UCSD-AML1 (cell line): ENCODE results near the gene ARID5B.

ENCODE experiments used
- DNase-seq: peaks from one replicate; lab custom pipeline; 2025; ENCODE audit not compliant: unreplicated experiment; lab: John Stamatoyannopoulos, UW

Gene ARID5B

DNA sequence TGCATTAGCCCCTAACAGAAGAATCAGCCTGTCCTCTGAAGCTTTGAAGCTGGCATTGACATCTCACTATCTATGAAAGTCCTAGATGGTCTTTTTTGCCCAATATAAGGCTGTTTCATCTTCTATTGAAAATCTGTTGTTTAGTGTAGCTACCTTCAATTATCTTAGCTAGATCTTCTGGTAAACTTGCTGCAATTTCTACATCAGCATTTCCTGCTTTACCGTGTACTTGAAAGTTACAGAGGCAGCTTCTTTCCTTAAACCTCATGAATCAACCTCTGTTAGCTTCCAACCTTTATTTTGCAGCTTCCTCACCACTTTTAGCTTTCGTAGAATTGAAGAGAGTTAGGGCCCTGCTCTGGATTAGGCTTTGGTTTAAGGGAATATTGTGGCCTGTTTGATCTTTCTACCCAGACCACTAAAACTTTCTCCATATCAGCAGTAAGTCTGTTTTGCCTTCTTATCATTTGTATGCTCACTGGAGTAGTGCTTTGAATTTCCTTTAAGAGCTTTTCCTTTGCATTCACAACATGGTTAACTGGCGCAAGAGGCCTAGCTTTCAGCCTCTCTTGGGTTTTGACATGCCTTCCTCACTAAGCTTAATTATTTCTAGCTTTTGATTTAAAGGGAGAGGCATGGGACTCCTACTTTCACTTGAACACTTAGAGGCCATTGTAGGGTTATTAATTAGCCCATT, 32.5 kb downstream of the ARID5B start:
- DNase-seq, result no peak

DNA sequence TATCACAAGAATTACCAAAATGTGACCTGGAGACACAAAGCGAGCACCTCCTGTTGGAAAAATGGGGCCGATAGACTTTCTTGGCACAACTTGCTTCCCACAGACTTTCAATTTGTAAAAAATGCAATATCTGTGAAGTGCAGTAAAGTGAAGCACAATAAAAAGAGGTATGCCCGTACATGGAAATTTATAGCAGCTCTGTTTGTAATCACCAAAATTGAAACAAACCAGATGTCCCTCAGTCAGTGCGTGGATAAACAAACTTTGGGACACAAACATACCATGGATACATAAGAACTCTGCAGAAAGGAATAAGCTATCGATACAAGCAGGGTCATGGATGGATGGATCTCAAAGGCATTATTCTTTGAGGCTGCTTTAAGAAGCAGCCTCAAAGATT, 33.6 kb downstream of the ARID5B start:
- DNase-seq, result no peak

DNA sequence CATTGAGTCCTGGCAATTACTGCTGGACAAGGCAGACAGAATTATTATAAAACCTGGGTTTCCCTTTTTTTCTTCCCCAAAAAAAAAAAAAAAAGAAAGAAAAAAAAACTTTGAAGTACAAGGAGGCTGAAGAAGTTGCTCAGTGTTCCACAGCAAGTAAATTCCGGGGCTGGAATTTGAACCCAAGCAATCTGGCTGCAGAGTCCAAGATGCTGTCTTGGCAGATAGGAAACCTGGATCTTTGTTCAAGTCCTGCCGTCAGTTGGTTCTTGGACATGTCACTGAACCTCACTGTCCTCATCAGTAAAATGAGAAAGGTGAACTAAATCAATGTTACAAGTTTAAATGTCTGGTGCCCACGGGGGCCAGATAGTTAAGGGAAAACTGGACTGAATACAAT, 35.3 kb downstream of the ARID5B start:
- no peak for DNase-seq

DNA sequence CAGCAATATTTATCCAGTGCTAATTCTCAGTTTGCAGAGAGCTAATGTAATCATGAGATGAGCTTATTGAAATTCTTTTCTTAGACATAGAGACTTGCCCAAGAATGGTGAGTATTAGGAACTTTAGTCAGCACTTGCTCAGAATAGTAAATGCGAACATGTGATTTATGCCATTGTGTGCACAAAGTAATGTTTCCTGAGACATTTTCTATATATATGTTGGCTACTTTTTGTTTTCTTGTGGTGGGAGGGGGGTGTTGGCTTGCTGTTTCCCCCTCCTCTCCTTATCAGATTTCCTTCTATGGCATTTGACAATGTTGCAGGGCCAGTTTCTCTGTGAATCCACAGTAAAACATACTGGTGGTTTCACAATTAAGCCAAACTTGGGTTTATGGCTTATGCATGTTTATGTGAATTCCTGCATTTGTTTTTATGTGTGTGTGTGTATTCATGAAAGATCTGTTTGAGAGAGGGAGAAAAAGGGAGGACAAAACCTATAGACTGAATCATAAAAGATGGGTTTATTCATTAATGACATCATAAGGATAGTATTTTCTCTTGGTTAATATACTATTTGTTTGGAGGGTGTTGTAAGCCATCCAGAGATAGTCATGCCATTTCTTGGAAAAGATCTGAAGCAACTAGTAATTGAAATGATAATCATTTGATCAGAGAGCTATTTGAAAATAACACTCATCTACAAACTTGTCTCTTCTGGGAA, 36.3 kb downstream of the ARID5B start:
- DNase-seq, result no peak

GRCh38 chr10:61939902-61940301, 38.4 kb downstream of the ARID5B start:
- no peak for DNase-seq

- DNase-seq, result no peak
These were observed 39.7 kb downstream of the ARID5B start for GRCh38 chr10:61941202-61941681.

DNA sequence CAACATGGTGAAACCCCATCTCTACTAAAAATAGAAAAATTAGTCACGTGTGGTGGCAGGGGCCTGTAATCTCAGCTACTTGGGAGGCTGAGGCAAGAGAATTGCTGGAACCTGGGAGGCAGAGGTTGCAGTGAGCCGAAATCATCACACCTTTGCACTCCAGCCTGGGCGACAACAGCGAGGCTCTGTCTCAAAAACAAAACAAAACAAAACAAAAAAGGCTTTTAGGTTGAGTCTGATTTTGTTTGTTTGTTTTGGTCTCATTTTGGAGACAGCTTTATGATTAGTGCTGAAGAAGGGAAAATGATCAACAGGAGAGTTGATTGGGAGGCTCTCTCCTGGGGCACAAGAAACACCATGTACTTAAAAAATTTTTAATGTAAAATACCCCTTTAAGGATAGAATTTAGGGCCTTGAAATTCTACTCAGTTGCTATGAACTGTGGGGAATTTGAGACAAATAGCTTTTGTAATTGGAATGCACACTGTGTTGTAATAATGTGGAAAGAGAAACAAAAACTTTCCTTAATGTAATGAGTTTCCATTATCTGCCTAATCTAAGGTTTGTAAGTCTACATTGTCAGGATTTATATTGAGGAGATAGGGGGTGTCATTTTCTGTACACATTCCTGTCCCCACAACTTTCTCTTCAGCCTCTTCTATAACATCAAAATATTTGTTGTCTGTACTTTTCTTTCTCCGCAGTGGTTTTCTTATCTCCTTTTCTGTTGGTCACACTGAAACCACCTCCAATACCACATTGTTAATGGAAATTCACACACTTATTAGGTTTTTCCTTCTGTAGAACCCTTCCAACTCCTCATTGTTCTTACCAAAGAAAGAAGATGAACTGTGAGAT, 41.3 kb downstream of the ARID5B start:
- no peak for DNase-seq

GRCh38 chr10:61943674-61944378, 42.3 kb downstream of the ARID5B start:
- DNase-seq, result no peak

GRCh38 chr10:61944410-61945147, 43.1 kb downstream of the ARID5B start:
- DNase-seq, result no peak

DNA sequence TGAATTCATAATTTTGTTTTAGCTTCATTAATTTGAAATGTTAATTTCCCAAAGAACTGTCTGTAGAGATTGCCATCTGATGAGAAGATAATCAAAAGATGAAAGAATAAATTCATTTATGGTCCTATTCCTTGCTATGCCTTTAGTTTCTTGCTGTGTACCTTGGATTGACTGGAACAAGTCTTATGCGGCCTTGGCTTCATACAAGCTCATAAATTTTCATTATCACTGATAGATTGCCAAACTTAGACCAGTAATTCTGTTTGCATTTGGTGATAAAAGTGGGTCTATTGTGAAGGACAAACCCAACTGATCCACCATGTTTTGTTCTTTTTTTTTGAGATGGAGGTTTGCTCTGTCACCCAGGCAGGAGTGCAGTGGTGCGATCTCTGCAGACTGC, 48.2 kb downstream of the ARID5B start:
- DNase-seq, result no peak

- no peak for DNase-seq
These were observed 49.1 kb downstream of the ARID5B start for GRCh38 chr10:61950449-61951143.

DNA sequence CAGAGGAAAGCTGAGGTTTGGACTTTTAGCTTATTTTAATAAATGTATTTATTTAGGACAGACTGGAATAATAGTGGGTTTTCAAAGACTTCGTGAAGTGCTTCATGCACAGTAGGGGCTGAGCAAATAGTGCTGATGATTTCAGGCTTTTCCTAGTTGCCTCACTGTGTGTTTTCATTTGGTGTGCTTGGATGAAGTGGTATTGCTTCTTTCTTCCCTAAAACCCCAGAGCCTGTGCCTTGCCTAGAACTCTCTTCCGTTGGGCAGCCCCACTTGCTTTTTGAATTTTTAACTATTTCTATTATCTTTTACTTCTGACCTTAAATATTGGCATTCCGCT, 49.6 kb downstream of the ARID5B start:
- no peak for DNase-seq

DNA sequence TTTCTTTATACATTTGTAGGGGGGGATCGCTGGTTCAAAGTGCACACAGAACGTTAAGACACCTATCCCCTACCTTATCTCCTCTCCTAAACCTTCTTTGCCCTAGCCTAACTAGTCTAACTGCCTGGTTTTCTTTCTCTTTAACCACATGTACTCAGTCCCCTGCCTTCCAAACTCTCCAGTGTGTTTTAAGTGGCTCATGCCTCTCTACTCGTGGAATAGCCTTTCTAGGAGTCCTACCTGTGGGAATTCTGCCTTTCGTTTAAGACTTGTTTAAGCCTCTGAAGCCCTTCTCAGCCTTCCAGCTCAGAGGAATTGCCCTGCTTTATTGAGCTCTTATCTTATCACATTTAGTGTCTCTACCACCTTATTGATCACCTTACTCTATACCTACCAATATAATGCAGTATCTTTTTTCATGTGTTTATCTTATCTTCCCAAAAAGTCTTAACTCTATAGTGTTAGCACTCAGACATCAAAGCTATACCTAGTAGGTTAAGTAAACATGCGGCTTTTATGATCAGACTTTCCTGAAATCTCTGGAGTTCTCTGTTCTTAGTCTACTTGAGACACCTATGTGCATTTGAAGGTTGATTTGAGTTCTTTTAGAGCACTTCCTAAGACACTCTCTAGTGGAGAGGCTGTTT, 50.7 kb downstream of the ARID5B start:
- no peak for DNase-seq

GRCh38 chr10:61953183-61953582, 51.7 kb downstream of the ARID5B start:
- no peak for DNase-seq

DNA sequence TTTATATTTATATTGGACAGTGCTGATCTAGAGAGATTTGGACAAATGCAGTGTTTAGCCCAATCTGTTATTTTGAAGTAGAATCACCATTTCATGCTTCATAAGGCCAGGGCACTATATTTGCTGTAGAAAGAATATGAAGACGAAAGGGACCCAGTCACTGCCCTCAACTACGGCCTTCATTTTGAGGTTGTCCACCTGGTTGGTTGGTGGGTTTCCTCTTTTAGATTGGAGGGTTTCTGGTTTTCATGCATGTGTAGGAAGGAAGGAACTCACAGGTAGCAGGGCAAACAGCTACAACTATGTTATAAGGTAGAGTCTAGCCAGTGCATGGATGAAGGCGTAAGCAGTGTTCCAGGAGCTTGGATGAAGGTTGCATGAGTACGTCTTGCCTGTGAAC, 56.3 kb downstream of the ARID5B start:
- DNase-seq, result no peak

DNA sequence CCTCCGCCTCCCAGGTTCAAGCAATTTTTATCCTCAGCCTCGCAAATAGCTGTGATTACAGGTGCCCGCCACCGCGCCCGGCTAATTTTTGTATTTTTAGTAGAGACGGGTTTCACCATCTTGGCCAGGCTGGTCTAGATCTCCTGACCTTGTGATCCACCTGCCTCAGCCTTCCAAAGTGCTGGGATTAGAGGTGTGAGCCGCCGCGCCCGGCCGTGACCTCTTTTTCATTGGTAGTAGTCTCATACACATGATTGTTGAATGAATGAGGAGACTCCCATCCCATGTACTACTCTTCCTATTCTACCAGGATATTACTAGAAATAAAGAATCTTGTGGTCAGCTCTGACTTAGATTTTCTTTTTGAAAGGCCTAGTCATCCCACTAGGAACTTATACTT, 56.8 kb downstream of the ARID5B start:
- DNase-seq, result no peak

GRCh38 chr10:61958805-61959204, 57.3 kb downstream of the ARID5B start:
- DNase-seq, result no peak

DNA sequence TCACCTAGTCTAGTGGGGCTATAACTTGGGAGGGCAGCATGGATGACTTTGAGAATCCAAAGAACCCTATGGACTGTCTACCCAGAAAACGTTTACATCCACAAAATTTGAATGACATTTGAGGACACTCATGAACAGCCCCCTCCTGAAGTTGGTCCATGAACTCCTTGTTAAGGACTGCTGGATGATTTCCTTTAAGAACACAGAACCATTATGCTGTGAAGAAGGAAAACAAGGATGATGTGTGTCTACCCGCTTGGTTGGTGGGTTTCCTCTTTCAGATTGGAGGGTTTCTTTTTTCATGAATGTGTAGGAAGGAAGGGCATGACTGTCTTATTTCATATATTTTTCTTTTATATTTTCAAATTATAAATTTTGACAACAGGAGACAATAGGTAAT, 58.3 kb downstream of the ARID5B start:
- no peak for DNase-seq

GRCh38 chr10:61960396-61961120, 59.1 kb downstream of the ARID5B start:
- no peak for DNase-seq
